Measurements from ENCODE around the gene ATG2B. TPM values are rescaled to one million over a fixed set of nuclear protein-coding genes. Genes with fewer than 3 reads are reported as not detected.

Gene ATG2B
- total and polyA plus RNA-seq, 4 donors, result 23.3 to 46.2 (median 30.7) TPM

DNA sequence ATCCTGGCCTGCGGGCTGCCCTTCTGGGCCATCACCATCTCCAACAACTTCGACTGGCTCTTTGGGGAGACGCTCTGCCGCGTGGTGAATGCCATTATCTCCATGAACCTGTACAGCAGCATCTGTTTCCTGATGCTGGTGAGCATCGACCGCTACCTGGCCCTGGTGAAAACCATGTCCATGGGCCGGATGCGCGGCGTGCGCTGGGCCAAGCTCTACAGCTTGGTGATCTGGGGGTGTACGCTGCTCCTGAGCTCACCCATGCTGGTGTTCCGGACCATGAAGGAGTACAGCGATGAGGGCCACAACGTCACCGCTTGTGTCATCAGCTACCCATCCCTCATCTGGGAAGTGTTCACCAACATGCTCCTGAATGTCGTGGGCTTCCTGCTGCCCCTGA is 122.5 kb downstream of the ATG2B start:
- no peak overlapping the region for H3K4me3 ChIP-seq (ENCODE audit: low read depth, low read length)
- H3K9me3 ChIP-seq (ENCODE audit: control insufficient read depth, insufficient read depth, low read length), result no peaks in the 10 kb centered on the region
- no peaks in the 10 kb centered on the region for H3K4me1 ChIP-seq (ENCODE audit: control insufficient read depth, insufficient read depth, low read length)
- no peak overlapping the region for H3K27ac ChIP-seq (ENCODE audit: low read depth, low read length)
- H3K27me3 ChIP-seq (ENCODE audit: control insufficient read depth, insufficient read depth, low read length), result no peaks in the 10 kb centered on the region
- no peaks in the 10 kb centered on the region for H3K36me3 ChIP-seq (ENCODE audit: control insufficient read depth, insufficient read depth, low read length)
- no peak for DNase-seq (ENCODE audit: low read depth in 4 of 6, low spot score in 6 of 6)
- WGBS (ENCODE audit: insufficient coverage), result 96% methylated on average over 18 of the region's 18 CpGs

- no peaks in the 10 kb centered on the region for H3K27me3 ChIP-seq (ENCODE audit: control insufficient read depth, insufficient read depth, low read length)
- H3K36me3 ChIP-seq (ENCODE audit: control insufficient read depth, insufficient read depth, low read length), result no peaks in the 10 kb centered on the region
- no peaks in the 10 kb centered on the region for H3K9me3 ChIP-seq (ENCODE audit: control insufficient read depth, insufficient read depth, low read length)
- no peaks in the 10 kb centered on the region for H3K4me1 ChIP-seq (ENCODE audit: control insufficient read depth, insufficient read depth, low read length)
- no peak for DNase-seq (ENCODE audit: low read depth in 4 of 6, low spot score in 6 of 6)
- no peak overlapping the region for H3K4me3 ChIP-seq (ENCODE audit: low read depth, low read length)
- H3K27ac ChIP-seq (ENCODE audit: low read depth, low read length), result no peak overlapping the region
- 97% methylated on average over 3 of the region's 9 CpGs for WGBS (ENCODE audit: insufficient coverage)
Observed at GRCh38 chr14:96239711-96240141, 123.4 kb downstream of the ATG2B start.

- H3K27ac ChIP-seq (ENCODE audit: low read depth, low read length), result no peak overlapping the region
- WGBS (ENCODE audit: insufficient coverage), result 88% methylated on average over 7 of the region's 7 CpGs
- DNase-seq (ENCODE audit: low read depth in 4 of 6, low spot score in 6 of 6), result no peak
- H3K36me3 ChIP-seq (ENCODE audit: control insufficient read depth, insufficient read depth, low read length), result no peaks in the 10 kb centered on the region
- peaks cover 7% of the 10 kb centered on the region for H3K4me1 ChIP-seq (ENCODE audit: control insufficient read depth, insufficient read depth, low read length)
- no peaks in the 10 kb centered on the region for H3K9me3 ChIP-seq (ENCODE audit: control insufficient read depth, insufficient read depth, low read length)
- no peak overlapping the region for H3K4me3 ChIP-seq (ENCODE audit: low read depth, low read length)
- no peaks in the 10 kb centered on the region for H3K27me3 ChIP-seq (ENCODE audit: control insufficient read depth, insufficient read depth, low read length)
Observed at GRCh38 chr14:96238676-96239265, 124.4 kb downstream of the ATG2B start.

- Histone ChIP-seq H3K4me3 (ENCODE audit: low read depth, low read length) (no peak overlapping the region), H3K4me1 (ENCODE audit: control insufficient read depth, insufficient read depth, low read length) (peaks cover 14% of the 10 kb centered on the region), H3K27ac (ENCODE audit: low read depth, low read length) (no peak overlapping the region), H3K27me3 (ENCODE audit: control insufficient read depth, insufficient read depth, low read length) (no peaks in the 10 kb centered on the region), H3K36me3 (ENCODE audit: control insufficient read depth, insufficient read depth, low read length) (no peaks in the 10 kb centered on the region), H3K9me3 (ENCODE audit: control insufficient read depth, insufficient read depth, low read length) (no peaks in the 10 kb centered on the region)
- 88% methylated on average over 2 of the region's 2 CpGs for WGBS (ENCODE audit: insufficient coverage)
- no peak for DNase-seq (ENCODE audit: low read depth in 4 of 6, low spot score in 6 of 6)
Observed at GRCh38 chr14:96237641-96238040, 125.5 kb downstream of the ATG2B start.

DNA sequence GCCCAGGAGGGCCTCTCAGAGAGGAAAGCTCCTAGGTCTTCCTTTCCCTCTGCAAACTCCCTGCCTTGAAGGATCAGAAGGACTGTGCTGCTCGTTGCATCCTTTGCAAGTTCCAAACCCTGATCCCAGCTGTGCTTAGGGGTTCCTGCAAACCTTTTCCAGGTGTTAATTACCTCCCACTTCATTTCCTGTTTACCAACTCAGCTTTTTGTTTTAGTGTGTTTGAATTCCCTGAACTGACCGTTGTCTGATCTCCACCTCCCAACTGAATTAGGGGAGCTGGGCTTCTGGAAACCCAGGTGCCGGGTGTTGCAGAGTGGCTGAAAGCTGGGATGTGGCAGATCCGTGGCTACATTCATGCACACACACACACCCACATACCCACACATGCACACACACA is 127.7 kb downstream of the ATG2B start:
- Histone ChIP-seq H3K27me3 (ENCODE audit: control insufficient read depth, insufficient read depth, low read length) (no peaks in the 10 kb centered on the region), H3K27ac (ENCODE audit: low read depth, low read length) (no peak overlapping the region), H3K4me1 (ENCODE audit: control insufficient read depth, insufficient read depth, low read length) (peaks cover 14% of the 10 kb centered on the region), H3K36me3 (ENCODE audit: control insufficient read depth, insufficient read depth, low read length) (no peaks in the 10 kb centered on the region), H3K4me3 (ENCODE audit: low read depth, low read length) (no peak overlapping the region), H3K9me3 (ENCODE audit: control insufficient read depth, insufficient read depth, low read length) (no peaks in the 10 kb centered on the region)
- DNase-seq (ENCODE audit: low read depth in 4 of 6, low spot score in 6 of 6), result no peak
- WGBS (ENCODE audit: insufficient coverage), result 100% methylated on average over 2 of the region's 4 CpGs

DNA sequence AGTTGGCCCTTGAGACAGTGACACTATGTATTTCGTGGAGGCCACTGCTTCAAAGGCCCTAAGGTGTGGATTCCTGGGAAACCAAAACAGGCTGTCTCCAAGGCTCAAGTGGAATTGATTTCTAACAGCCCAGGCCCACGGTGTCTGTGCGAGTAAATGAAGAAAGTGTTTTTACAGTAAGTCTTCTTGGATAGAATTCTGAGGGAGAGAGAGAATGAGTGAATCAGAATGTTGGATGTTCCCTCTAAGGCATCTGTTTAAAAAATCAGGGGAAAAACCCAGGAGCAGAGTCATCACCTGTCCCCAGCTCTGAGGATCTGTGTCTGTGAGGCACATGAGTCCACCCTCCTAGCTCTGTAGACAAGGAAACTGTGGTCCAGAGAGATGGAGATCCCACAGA is 129.5 kb downstream of the ATG2B start:
- peaks cover 14% of the 10 kb centered on the region for H3K4me1 ChIP-seq (ENCODE audit: control insufficient read depth, insufficient read depth, low read length)
- 73% methylated on average over 3 of the region's 3 CpGs for WGBS (ENCODE audit: insufficient coverage)
- H3K36me3 ChIP-seq (ENCODE audit: control insufficient read depth, insufficient read depth, low read length), result no peaks in the 10 kb centered on the region
- H3K27me3 ChIP-seq (ENCODE audit: control insufficient read depth, insufficient read depth, low read length), result no peaks in the 10 kb centered on the region
- no peak overlapping the region for H3K27ac ChIP-seq (ENCODE audit: low read depth, low read length)
- no peak for DNase-seq (ENCODE audit: low read depth in 4 of 6, low spot score in 6 of 6)
- no peak overlapping the region for H3K4me3 ChIP-seq (ENCODE audit: low read depth, low read length)
- H3K9me3 ChIP-seq (ENCODE audit: control insufficient read depth, insufficient read depth, low read length), result no peaks in the 10 kb centered on the region

GRCh38 chr14:96232506-96232905 is 130.6 kb downstream of the ATG2B start:
- Histone ChIP-seq H3K4me1 (ENCODE audit: control insufficient read depth, insufficient read depth, low read length) (peaks cover 14% of the 10 kb centered on the region), H3K9me3 (ENCODE audit: control insufficient read depth, insufficient read depth, low read length) (no peaks in the 10 kb centered on the region), H3K4me3 (ENCODE audit: low read depth, low read length) (no peak overlapping the region), H3K27ac (ENCODE audit: low read depth, low read length) (no peak overlapping the region), H3K27me3 (ENCODE audit: control insufficient read depth, insufficient read depth, low read length) (no peaks in the 10 kb centered on the region), H3K36me3 (ENCODE audit: control insufficient read depth, insufficient read depth, low read length) (no peaks in the 10 kb centered on the region)
- peak in 1 of 6 donors; percentile 44 for DNase-seq (ENCODE audit: low read depth in 4 of 6, low spot score in 6 of 6)
- 53% methylated on average over 2 of the region's 11 CpGs for WGBS (ENCODE audit: insufficient coverage)

GRCh38 chr14:96231526-96232130 is 131.5 kb downstream of the ATG2B start:
- Histone ChIP-seq H3K27ac (ENCODE audit: low read depth, low read length) (no peak overlapping the region), H3K4me3 (ENCODE audit: low read depth, low read length) (no peak overlapping the region), H3K36me3 (ENCODE audit: control insufficient read depth, insufficient read depth, low read length) (no peaks in the 10 kb centered on the region), H3K9me3 (ENCODE audit: control insufficient read depth, insufficient read depth, low read length) (no peaks in the 10 kb centered on the region), H3K27me3 (ENCODE audit: control insufficient read depth, insufficient read depth, low read length) (no peaks in the 10 kb centered on the region), H3K4me1 (ENCODE audit: control insufficient read depth, insufficient read depth, low read length) (peaks cover 14% of the 10 kb centered on the region)
- peak in 1 of 6 donors; percentile 26 for DNase-seq (ENCODE audit: low read depth in 4 of 6, low spot score in 6 of 6)
- 93% methylated on average over 6 of the region's 12 CpGs for WGBS (ENCODE audit: insufficient coverage)

DNA sequence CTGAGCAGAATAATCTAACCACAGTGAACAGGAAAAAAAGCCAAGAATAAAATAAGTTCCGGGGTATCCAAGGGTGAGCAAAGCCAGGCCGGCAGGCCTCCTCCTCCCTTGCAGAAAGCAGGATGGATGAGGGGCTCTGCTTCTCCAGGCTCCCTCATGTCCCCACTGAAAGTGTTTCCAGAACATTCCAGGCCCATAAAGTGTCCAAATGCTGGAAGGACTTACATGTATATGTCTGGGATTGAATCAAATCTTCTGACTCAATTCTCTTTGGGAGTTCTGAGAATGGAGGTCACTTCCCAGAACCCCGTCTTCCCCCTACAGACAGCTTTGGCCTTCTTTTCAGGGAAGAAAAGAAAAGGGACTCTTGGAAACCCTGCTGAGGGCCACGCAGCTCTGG is 132.1 kb downstream of the ATG2B start:
- H3K4me3 ChIP-seq (ENCODE audit: low read depth, low read length), result no peak overlapping the region
- H3K4me1 ChIP-seq (ENCODE audit: control insufficient read depth, insufficient read depth, low read length), result peaks cover 14% of the 10 kb centered on the region
- DNase-seq (ENCODE audit: low read depth in 4 of 6, low spot score in 6 of 6), result no peak
- no peaks in the 10 kb centered on the region for H3K27me3 ChIP-seq (ENCODE audit: control insufficient read depth, insufficient read depth, low read length)
- no peak overlapping the region for H3K27ac ChIP-seq (ENCODE audit: low read depth, low read length)
- no peaks in the 10 kb centered on the region for H3K9me3 ChIP-seq (ENCODE audit: control insufficient read depth, insufficient read depth, low read length)
- no peaks in the 10 kb centered on the region for H3K36me3 ChIP-seq (ENCODE audit: control insufficient read depth, insufficient read depth, low read length)
- 100% methylated on average over 1 of the region's 4 CpGs for WGBS (ENCODE audit: insufficient coverage)

DNA sequence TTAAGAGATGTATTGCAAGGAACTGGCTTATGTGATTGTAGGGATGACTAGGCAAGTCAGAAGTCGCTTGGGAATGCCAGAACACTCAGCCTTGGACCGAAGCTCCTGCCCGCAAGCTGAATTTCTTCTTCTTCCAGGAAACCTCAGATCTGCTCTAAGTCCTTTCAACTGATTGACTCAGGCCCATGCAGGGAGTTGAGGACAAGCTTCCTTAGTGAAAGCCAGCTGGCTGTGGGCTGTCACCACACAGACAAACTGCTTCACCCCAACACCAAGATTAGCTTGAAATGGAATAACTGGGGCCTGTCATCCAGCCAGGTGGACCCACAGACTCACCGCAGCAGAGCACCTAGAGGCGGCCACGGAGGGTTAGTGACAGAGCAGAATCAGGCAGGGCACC is 133.8 kb downstream of the ATG2B start:
- Histone ChIP-seq H3K36me3 (ENCODE audit: control insufficient read depth, insufficient read depth, low read length) (no peaks in the 10 kb centered on the region), H3K4me3 (ENCODE audit: low read depth, low read length) (no peak overlapping the region), H3K9me3 (ENCODE audit: control insufficient read depth, insufficient read depth, low read length) (no peaks in the 10 kb centered on the region), H3K27me3 (ENCODE audit: control insufficient read depth, insufficient read depth, low read length) (no peaks in the 10 kb centered on the region), H3K27ac (ENCODE audit: low read depth, low read length) (no peak overlapping the region), H3K4me1 (ENCODE audit: control insufficient read depth, insufficient read depth, low read length) (peaks cover 13% of the 10 kb centered on the region)
- WGBS (ENCODE audit: insufficient coverage), result 92% methylated on average over 6 of the region's 6 CpGs
- DNase-seq (ENCODE audit: low read depth in 4 of 6, low spot score in 6 of 6), result no peak
